Sigmoid colon (tissue), 4 donors: ENCODE measurements around the gene ZNF318.

Source experiments
- CTCF ChIP-seq, 4 experiments: fragments of 450-650 bp in 3 of 4; fragments of 200-600 bp in 1 of 4; IDR thresholded peaks; one replicate each; pipeline ENCODE4 v1.5.1; 2016 to 2019; ENCODE audit warnings: antibody characterized with exemption in 4 of 4, mild to moderate bottlenecking in 3 of 4, moderate library complexity in 2 of 4
- EP300 ChIP-seq, 4 donors: sonication (generic); formaldehyde crosslinking; IDR thresholded peaks; one replicate each; pipeline ENCODE4 v1.6.1; 2017; ENCODE audit warnings: antibody characterized with exemption in 4 of 4
- POLR2A ChIP-seq, 2 donors: fragments of 450-650 bp; IDR thresholded peaks; one replicate each; pipeline ENCODE4 v1.6.1; 2016; ENCODE audit warnings: antibody characterized with exemption in 2 of 2, mild to moderate bottlenecking in 2 of 2, moderate library complexity in 2 of 2
- POLR2AphosphoS5 ChIP-seq, 4 donors: sonication (generic); formaldehyde crosslinking; IDR thresholded peaks; one replicate each; pipeline ENCODE4 v1.6.1; 2017; ENCODE audit warnings: antibody characterized with exemption in 4 of 4

GRCh38 chr6:43294536-43294935 is 74.9 kb downstream of the ZNF318 start:
- TF ChIP-seq CTCF (IDR thresholded peaks at IDR 0.05): no peak
- no peak for TF ChIP-seq POLR2AphosphoS5 (IDR thresholded peaks at IDR 0.05)
- TF ChIP-seq POLR2A (IDR thresholded peaks at IDR 0.05): no peak
- no peak for TF ChIP-seq EP300 (IDR thresholded peaks at IDR 0.05)
